GM12865 (cell line): Measurements from ENCODE around the gene SLCO3A1.

Experiments used
- DNase-seq: peaks from one replicate; pipeline ENCODE4 v3.0.0; 2010; ENCODE audit warnings: low read depth
- H3K4me3 ChIP-seq: 2 replicates; pipeline ENCODE4 v1.5.1; 2011; ENCODE audit warnings: mild to moderate bottlenecking, low read depth, low read length, control low read depth
- TF ChIP-seq, protein P1 (sequence below): IDR thresholded peaks from 2 replicates; pipeline ENCODE4 v1.5.1; 2011; ENCODE audit warnings: low read length, control low read depth, low read depth, inconsistent platforms; ENCODE audit not compliant: insufficient read depth; ENCODE audit errors: missing control alignments

SLCO3A1 gene

DNA sequence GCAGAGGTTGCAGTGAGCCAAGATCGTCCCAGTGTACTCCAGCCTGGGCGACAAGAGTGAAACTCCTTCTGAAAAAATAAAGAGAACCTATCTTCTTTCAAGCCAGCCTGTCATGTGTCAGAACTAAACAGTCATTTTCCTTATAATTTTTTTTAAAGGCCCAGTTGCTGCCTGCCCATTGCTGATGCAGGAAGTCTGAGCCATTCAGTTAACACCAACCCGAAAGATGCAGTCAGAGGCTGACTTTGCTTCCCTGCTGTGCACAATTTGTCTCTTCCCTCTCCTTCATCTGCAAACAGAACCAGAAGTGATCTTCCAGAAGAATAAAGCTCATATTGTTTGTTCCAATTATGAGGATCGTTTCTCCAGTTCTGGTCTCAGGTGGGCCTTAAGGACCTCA is 220.6 kb downstream of the SLCO3A1 start:
- TF ChIP-seq, protein P1, sequence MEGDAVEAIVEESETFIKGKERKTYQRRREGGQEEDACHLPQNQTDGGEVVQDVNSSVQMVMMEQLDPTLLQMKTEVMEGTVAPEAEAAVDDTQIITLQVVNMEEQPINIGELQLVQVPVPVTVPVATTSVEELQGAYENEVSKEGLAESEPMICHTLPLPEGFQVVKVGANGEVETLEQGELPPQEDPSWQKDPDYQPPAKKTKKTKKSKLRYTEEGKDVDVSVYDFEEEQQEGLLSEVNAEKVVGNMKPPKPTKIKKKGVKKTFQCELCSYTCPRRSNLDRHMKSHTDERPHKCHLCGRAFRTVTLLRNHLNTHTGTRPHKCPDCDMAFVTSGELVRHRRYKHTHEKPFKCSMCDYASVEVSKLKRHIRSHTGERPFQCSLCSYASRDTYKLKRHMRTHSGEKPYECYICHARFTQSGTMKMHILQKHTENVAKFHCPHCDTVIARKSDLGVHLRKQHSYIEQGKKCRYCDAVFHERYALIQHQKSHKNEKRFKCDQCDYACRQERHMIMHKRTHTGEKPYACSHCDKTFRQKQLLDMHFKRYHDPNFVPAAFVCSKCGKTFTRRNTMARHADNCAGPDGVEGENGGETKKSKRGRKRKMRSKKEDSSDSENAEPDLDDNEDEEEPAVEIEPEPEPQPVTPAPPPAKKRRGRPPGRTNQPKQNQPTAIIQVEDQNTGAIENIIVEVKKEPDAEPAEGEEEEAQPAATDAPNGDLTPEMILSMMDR, result no peak
- DNase-seq, result no peak
- no peak overlapping the region for H3K4me3 ChIP-seq

DNA sequence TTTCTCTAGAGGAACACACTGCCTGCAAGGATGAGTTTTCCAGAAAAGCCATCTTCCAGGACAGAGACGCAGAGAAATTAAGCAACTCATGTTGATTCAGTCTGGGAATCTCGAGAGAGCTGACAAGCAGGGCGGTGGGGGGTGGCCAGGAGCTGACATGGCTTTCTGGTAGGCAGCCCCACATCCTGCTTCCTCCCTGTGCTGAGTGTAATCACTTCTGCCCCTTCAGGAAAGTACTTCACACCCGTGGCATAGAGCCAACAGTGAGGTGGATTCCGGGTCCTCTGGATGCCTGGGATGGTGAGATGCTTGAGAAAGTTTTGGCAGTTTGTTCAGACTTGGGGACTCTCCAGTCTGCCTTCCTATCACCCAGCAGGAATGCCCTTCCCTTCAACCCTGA is 221.1 kb downstream of the SLCO3A1 start:
- H3K4me3 ChIP-seq, result no peak overlapping the region
- no peak for DNase-seq
- TF ChIP-seq, protein P1, result no peak

DNA sequence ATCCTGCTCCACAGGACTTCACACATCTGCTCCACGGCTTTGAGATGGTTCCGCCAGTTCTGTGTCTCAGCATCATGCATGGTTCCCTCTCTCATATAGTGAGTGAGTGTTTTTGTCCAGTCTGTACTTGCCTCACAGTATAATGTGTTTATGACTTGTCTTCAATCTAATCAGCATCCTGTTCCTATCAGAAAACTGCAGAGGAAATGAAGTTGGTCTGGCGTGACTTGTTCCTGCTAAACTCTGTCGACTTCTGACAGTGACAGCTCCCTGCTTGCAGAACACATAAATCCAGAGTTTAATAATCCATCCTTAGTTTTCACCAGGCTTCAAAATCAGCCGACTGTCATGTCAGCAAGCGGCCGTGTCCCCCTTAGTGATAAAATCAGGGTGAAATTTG is 222.3 kb downstream of the SLCO3A1 start:
- no peak for DNase-seq
- TF ChIP-seq, protein P1, result no peak
- H3K4me3 ChIP-seq, result no peak overlapping the region

DNA sequence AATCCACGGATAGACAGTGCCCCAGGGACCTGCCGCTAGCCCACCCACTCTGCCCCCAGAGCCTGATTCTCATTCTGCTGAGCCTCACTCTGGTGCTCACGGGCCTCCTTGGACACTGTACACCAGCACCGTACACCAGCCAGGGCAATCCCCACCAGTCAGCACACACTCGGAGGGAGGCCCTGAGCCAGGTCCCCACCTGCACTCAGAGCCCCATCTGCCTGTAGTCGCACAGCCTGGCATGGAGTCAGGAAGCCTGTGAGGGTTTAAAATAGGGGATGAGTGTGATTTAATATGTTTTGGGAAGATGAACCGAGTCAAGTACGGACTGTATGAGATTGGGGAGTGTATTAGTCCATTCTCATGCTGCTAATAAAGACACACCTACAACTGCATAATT is 223.0 kb downstream of the SLCO3A1 start:
- TF ChIP-seq, protein P1, result no peak
- no peak for DNase-seq
- no peak overlapping the region for H3K4me3 ChIP-seq

DNA sequence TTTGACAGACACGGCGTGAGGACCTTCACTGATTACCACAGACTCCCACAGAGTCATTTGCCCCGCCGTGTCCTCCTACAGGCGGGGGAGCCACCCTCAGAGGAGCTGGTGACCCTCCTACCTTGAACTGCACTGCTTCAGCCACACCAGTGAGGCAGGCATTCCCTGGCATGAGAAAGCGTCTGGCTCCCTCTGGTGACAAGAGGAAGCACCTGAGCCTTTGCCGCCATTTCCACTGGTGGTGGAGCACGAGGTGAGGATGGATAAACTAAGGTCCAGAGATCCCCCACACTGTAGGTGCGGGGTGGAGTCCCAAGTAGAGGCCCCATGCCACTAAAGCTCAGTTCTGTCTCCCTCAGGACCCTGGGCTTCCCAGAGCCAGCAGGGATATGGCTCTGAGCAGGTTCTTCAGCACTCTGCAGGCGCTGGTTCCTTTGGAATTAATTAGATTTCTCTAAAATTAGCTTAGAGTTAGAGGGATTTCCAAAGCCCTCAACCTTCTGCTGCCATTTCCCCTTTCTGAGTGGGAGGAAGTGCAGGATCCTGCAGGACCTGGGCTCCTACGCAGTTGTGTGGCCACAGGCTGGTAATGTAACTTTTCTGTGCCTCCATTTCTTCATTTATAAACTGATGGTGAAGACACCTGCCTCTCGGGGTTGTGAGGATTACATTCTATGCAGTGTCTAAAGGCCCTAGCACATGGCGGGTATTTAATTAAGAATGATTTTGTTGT is 224.0 kb downstream of the SLCO3A1 start:
- TF ChIP-seq, protein P1, result peak; percentile 68
- no peak overlapping the region for H3K4me3 ChIP-seq
- DNase-seq, result peak; percentile 66

DNA sequence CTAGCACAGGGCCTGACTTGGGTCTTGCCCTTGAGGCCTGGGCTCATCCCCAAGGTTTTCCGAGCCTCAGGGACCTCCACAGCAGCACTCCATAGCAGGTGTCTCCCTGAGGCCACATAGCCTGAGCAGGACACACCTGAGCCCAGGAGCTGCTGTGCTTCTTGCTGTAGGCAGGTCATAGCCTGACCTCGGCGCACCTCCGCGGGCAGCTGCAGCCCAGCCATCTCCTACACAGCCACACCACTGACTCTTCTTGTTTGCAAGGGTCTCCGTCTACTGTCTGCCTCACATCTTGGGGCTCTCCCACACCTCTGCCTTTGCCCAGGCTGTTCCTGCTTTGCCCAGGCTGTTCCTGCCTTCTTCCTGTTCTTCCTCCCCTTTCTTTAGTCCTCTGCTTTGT is 224.8 kb downstream of the SLCO3A1 start:
- no peak for DNase-seq
- H3K4me3 ChIP-seq, result no peak overlapping the region
- TF ChIP-seq, protein P1, result no peak

DNA sequence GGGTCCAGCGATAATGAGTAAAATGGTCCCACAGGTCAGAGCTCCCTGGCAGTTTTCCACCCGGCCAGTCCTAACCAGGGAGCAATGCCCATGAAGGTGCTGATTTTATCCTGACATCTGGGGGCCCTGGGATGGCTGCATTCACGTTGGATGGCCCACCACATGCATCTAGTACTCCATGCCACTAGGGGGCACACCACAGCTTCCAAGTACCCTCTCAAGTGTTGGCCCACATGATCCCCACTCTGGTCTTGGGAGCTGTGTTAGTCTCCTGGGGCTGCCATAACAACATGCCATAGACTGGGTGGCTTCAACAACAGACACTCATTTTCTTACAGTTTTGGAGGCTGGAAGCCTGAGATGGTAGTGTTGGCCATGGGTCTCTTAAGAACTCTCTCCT is 225.5 kb downstream of the SLCO3A1 start:
- peak; percentile 54 for DNase-seq
- TF ChIP-seq, protein P1, result peak; percentile 49
- no peak overlapping the region for H3K4me3 ChIP-seq
